ENCODE measurements around the gene ADCY3. TPM values are rescaled to one million over a fixed set of nuclear protein-coding genes. Genes with fewer than 3 reads are reported as not detected.

The ADCY3 gene
- total and polyA plus RNA-seq, 10 donors, result 36.5 to 61.5 (median 52.7) TPM

GRCh38 chr2:24881623-24882022 is 38.4 kb downstream of the ADCY3 start:
- TF ChIP-seq POLR2AphosphoS5 (IDR thresholded peaks at IDR 0.05), result no peak
- no peak for TF ChIP-seq CTCF (IDR thresholded peaks at IDR 0.05 in 8 of 11, conservative IDR thresholded peaks at IDR 0.05 in 3 of 11)
- TF ChIP-seq POLR2A (IDR thresholded peaks at IDR 0.05), result no peak
- WGBS, 5 donors, result 87 to 92% (median 90%) methylated on average over 9 of the region's 9 CpGs
- H3K4me1 ChIP-seq, result peaks cover 0 to 28% (median 15%) of the 10 kb centered on the region in 6 donors
- intact Hi-C loops (cut with DNase I; ENCODE audit: low total_unique reads), result no loop called here
- no peak overlapping the region for H3K4me3 ChIP-seq
- H3K27me3 ChIP-seq (replicated peaks in 1 of 7), result no peaks in the 10 kb centered on the region
- no peak for DNase-seq
- H3K36me3 ChIP-seq, result no peaks in the 10 kb centered on the region
- no peaks in the 10 kb centered on the region for H3K9me3 ChIP-seq
- H3K27ac ChIP-seq, result no peak overlapping the region

DNA sequence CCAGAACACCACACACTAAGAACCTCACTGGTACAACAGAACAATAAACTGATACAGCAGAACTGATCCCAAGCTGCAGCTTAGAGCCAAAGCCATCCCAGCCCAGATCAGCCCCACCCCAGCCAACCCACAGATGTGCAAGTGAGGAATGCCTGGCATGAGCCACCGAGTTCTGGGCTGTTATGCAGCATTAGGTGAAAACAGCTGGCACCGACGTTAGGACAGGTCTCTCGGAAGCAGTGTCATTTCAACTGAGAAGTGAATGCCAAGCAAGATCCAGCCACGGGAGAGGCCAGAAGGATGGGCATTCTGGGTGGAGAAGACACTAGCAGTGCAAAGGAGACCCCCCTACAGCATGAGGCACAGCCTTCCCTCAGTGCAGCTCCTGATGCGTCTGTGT is 38.9 kb downstream of the ADCY3 start:
- H3K4me3 ChIP-seq, result no peak overlapping the region
- no peaks in the 10 kb centered on the region for H3K9me3 ChIP-seq
- 93 to 98% (median 96%) methylated on average over 5 to 6 of the region's 6 CpGs for WGBS, 5 donors
- TF ChIP-seq POLR2AphosphoS5 (IDR thresholded peaks at IDR 0.05), result no peak
- no peak for TF ChIP-seq POLR2A (IDR thresholded peaks at IDR 0.05)
- TF ChIP-seq CTCF (IDR thresholded peaks at IDR 0.05 in 8 of 11, conservative IDR thresholded peaks at IDR 0.05 in 3 of 11), result no peak
- no peak for DNase-seq
- no peak overlapping the region for H3K27ac ChIP-seq
- H3K27me3 ChIP-seq (replicated peaks in 1 of 7), result no peaks in the 10 kb centered on the region
- intact Hi-C loops (cut with DNase I; ENCODE audit: low total_unique reads), result no loop called here
- H3K36me3 ChIP-seq, result no peaks in the 10 kb centered on the region
- H3K4me1 ChIP-seq, result peaks cover 0 to 23% (median 11%) of the 10 kb centered on the region in 6 donors

DNA sequence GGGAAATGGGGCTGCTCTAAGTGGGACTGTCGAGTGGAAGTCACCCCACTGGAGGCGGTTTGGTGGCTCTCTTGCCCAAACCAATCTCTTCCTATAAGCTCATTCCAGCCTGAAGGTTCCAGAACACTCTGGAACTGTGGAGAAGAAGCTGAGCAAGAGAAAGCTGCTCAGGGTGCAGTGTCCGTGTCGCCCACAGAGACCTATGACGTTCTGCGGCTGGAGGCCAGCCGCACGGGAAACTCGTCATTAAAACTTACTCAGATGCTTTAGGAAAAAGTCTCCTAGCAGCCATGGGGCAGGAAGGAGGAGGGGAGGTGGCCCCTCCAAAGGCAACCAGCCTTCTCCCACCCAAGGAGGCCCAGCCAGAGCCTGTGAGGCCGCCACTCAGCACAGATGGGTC is 41.7 kb downstream of the ADCY3 start:
- H3K27ac ChIP-seq, result peak overlapping the region in 3 of 8 donors; percentile 19 to 40 (median 25)
- peaks cover 0 to under 1% (median 0%) of the 10 kb centered on the region in 6 donors for H3K4me1 ChIP-seq
- no peaks in the 10 kb centered on the region for H3K9me3 ChIP-seq
- intact Hi-C loops (cut with DNase I; ENCODE audit: low total_unique reads), result no loop called here
- H3K36me3 ChIP-seq, result peaks cover 0 to 8% (median 0%) of the 10 kb centered on the region in 6 donors
- no peak overlapping the region for H3K4me3 ChIP-seq
- no peak for TF ChIP-seq CTCF (IDR thresholded peaks at IDR 0.05 in 8 of 11, conservative IDR thresholded peaks at IDR 0.05 in 3 of 11)
- no peak for TF ChIP-seq POLR2AphosphoS5 (IDR thresholded peaks at IDR 0.05)
- TF ChIP-seq POLR2A (IDR thresholded peaks at IDR 0.05), result no peak
- H3K27me3 ChIP-seq (replicated peaks in 1 of 7), result no peaks in the 10 kb centered on the region
- no peak for DNase-seq
- WGBS, 5 donors, result 89 to 97% (median 92%) methylated on average over 10 of the region's 10 CpGs

- Histone ChIP-seq H3K9me3 (no peaks in the 10 kb centered on the region), H3K4me1 (peaks cover 0 to 7% (median 0%) of the 10 kb centered on the region in 6 donors), H3K27ac (no peak overlapping the region), H3K27me3 (replicated peaks in 1 of 7) (no peaks in the 10 kb centered on the region), H3K36me3 (peaks cover 0 to 10% (median 0%) of the 10 kb centered on the region in 6 donors), H3K4me3 (no peak overlapping the region)
- no peak for DNase-seq
- intact Hi-C loops (cut with DNase I; ENCODE audit: low total_unique reads), result no loop called here
- TF ChIP-seq POLR2A (IDR thresholded peaks at IDR 0.05), result no peak
- no peak for TF ChIP-seq CTCF (IDR thresholded peaks at IDR 0.05 in 8 of 11, conservative IDR thresholded peaks at IDR 0.05 in 3 of 11)
- TF ChIP-seq POLR2AphosphoS5 (IDR thresholded peaks at IDR 0.05), result no peak
- 82 to 94% (median 91%) methylated on average over 6 to 9 of the region's 9 CpGs for WGBS, 5 donors
Measured at GRCh38 chr2:24877646-24878045, 42.4 kb downstream of the ADCY3 start.
